HFF-Myc (cell line): ENCODE results near the gene UBE2D3.

Source experiments
- DNase-seq: peaks from one replicate; pipeline ENCODE4 v3.0.0-alpha.2; 2011; ENCODE audit warnings: low read depth; ENCODE audit errors: extremely low read depth
- H3K4me3 ChIP-seq: replicated peaks from 2 replicates; pipeline ENCODE4 v1.5.1; 2011; ENCODE audit warnings: low read depth, mild to moderate bottlenecking, control low read depth, low read length
- CTCF ChIP-seq: IDR thresholded peaks from 2 replicates; pipeline ENCODE4 v1.5.1; 2012; ENCODE audit warnings: mild to moderate bottlenecking, low read depth, low read length, control low read depth; ENCODE audit errors: missing control alignments

The UBE2D3 gene

GRCh38 chr4:102815981-102816380, 11.4 kb downstream of the UBE2D3 start:
- TF ChIP-seq CTCF: no peak
- H3K4me3 ChIP-seq: no peak overlapping the region
- DNase-seq: peak; percentile 75

- H3K4me3 ChIP-seq: no peak overlapping the region
- no peak for DNase-seq
- TF ChIP-seq CTCF: no peak
These were observed 17.7 kb downstream of the UBE2D3 start for GRCh38 chr4:102809691-102810090.

GRCh38 chr4:102809190-102809589, 18.2 kb downstream of the UBE2D3 start:
- TF ChIP-seq CTCF: no peak
- no peak overlapping the region for H3K4me3 ChIP-seq
- DNase-seq: no peak

- H3K4me3 ChIP-seq: no peak overlapping the region
- no peak for DNase-seq
- no peak for TF ChIP-seq CTCF
These were observed 19.3 kb downstream of the UBE2D3 start for GRCh38 chr4:102808009-102808408.

- no peak for DNase-seq
- no peak overlapping the region for H3K4me3 ChIP-seq
- TF ChIP-seq CTCF: no peak
These were observed 20.0 kb downstream of the UBE2D3 start for GRCh38 chr4:102807345-102807744.

GRCh38 chr4:102799816-102800215, 27.5 kb downstream of the UBE2D3 start:
- no peak for DNase-seq
- no peak overlapping the region for H3K4me3 ChIP-seq
- no peak for TF ChIP-seq CTCF

- TF ChIP-seq CTCF: no peak
- DNase-seq: no peak
- no peak overlapping the region for H3K4me3 ChIP-seq
These were observed 32.4 kb downstream of the UBE2D3 start for GRCh38 chr4:102794999-102795398.
